HAP-1 (cell line): ENCODE data around the gene MTRFR.

Source experiments
- DNase-seq, 2 experiments: peaks; one replicate each; pipeline ENCODE4 v3.0.0-alpha.2; 2016 to 2020; ENCODE audit warnings: low spot score in 2 of 2
- H3K27me3 ChIP-seq: fragments of 250-450 bp; sonication (Bioruptor Pico); 2 replicates; pipeline ENCODE4 v1.5.1; 2020; ENCODE audit warnings: low read depth, mild to moderate bottlenecking, moderate library complexity
- H3K36me3 ChIP-seq: fragments of 250-450 bp; sonication (Bioruptor Pico); replicated peaks from 2 replicates; pipeline ENCODE4 v1.5.1; 2020; ENCODE audit warnings: mild to moderate bottlenecking
- H3K4me1 ChIP-seq: fragments of 250-450 bp; sonication (Bioruptor Pico); 2 replicates; pipeline ENCODE4 v1.5.1; 2020; ENCODE audit warnings: mild to moderate bottlenecking
- H3K4me3 ChIP-seq: fragments of 250-450 bp; sonication (Bioruptor Pico); 2 replicates; pipeline ENCODE4 v1.5.1; 2020; ENCODE audit warnings: mild to moderate bottlenecking, moderate library complexity
- H3K9me3 ChIP-seq: fragments of 250-450 bp; sonication (Bioruptor Pico); 2 replicates; pipeline ENCODE4 v1.5.1; 2020; ENCODE audit warnings: mild to moderate bottlenecking, moderate library complexity
- in situ Hi-C: fragments of 300-500 bp; cut with MboI; formaldehyde crosslinking; loops from 3 replicates; pipeline ENCODE4 v1.14.3; 2020; ENCODE audit warnings: low sequenced_read_pairs, inconsistent platforms, mixed read lengths

MTRFR gene

DNA sequence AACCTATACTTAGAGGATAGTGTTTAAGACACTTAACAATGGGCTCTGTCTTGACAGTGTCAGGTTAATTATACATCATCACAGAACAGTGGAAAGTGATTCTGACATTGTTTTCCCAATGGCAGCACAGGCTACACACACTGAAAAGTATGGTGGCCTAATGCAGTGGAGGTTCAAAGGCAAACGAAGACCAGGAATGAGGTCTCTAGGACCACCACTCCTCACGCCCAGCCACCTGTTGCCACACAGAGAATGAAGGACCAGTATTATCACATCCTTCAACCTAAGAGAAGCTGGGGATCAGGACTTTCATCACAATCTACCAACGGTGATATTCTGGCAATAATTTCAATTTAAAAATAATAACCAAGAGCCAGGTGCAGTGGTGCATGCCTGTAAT is 73.0 kb downstream of the MTRFR start:
- no peak overlapping the region for H3K4me3 ChIP-seq
- DNase-seq = no peak
- H3K36me3 ChIP-seq = peaks cover 81% of the 10 kb centered on the region
- in situ Hi-C loops = loop anchor here (25.0 kb wide), 2 partner anchors 306 to 794 kb away; partner anchors contain the start of genes DDX55 and ZCCHC8
- H3K9me3 ChIP-seq = no peaks in the 10 kb centered on the region
- H3K4me1 ChIP-seq = no peaks in the 10 kb centered on the region
- H3K27me3 ChIP-seq = no peaks in the 10 kb centered on the region
